Liver (tissue), 9 donors: ENCODE measurements around the gene CMTM4. TPM values are rescaled to one million over a fixed set of nuclear protein-coding genes. Genes with fewer than 3 reads are reported as not detected.

Experiments
- DNase-seq: peaks from one replicate; pipeline ENCODE4 v3.0.0-alpha.2; 2017; ENCODE audit warnings: low spot score
- H3K27ac ChIP-seq, 2 donors: one replicate each; pipeline ENCODE4 v1.7.0; 2013; ENCODE audit warnings: inconsistent platforms in 2 of 2, low read length in 2 of 2, control low read depth in 1 of 2, low read depth in 1 of 2, mild to moderate bottlenecking in 1 of 2
- H3K27me3 ChIP-seq, 4 donors: one replicate each; pipeline versions ENCODE4 v1.6.1 to v1.7.0; 2013; ENCODE audit warnings: low read length in 3 of 4, inconsistent platforms in 1 of 4, mild to moderate bottlenecking in 1 of 4, moderate library complexity in 1 of 4; ENCODE audit not compliant: control insufficient read depth in 4 of 4, insufficient read depth in 4 of 4
- H3K36me3 ChIP-seq, 4 donors: one replicate each; pipeline versions ENCODE4 v1.6.1 to v1.7.0; 2013; ENCODE audit warnings: low read length in 3 of 4, mild to moderate bottlenecking in 3 of 4, low read depth in 1 of 4, moderate library complexity in 1 of 4; ENCODE audit not compliant: control insufficient read depth in 4 of 4, insufficient read depth in 3 of 4
- H3K4me1 ChIP-seq, 4 donors: one replicate each; pipeline versions ENCODE4 v1.6.1 to v1.7.0; 2013; ENCODE audit warnings: low read length in 3 of 4, mild to moderate bottlenecking in 3 of 4, moderate library complexity in 1 of 4; ENCODE audit not compliant: control insufficient read depth in 4 of 4, insufficient read depth in 4 of 4
- H3K4me3 ChIP-seq, 3 donors: one replicate each; pipeline versions ENCODE4 v1.6.1 to v1.7.0; 2013; ENCODE audit warnings: low read length in 3 of 3, control low read depth in 1 of 3, low read depth in 1 of 3, mild to moderate bottlenecking in 1 of 3
- H3K9ac ChIP-seq, 2 donors: one replicate each; pipeline ENCODE4 v1.7.0; 2013; ENCODE audit warnings: low read length in 2 of 2, mild to moderate bottlenecking in 2 of 2, moderate library complexity in 2 of 2, control low read depth in 1 of 2, low read depth in 1 of 2
- H3K9me3 ChIP-seq, 4 donors: one replicate each; pipeline versions ENCODE4 v1.6.1 to v1.7.0; 2013; ENCODE audit warnings: low read length in 3 of 4; ENCODE audit not compliant: control insufficient read depth in 4 of 4
- EGR1 ChIP-seq, 2 donors: IDR thresholded peaks; 2 replicates each; pipeline ENCODE4 v1.6.1; 2016 to 2018; ENCODE audit warnings: antibody characterized with exemption in 2 of 2, low read depth in 2 of 2
- FOXA1 ChIP-seq: IDR thresholded peaks from 2 replicates; pipeline ENCODE4 v1.6.1; 2016; ENCODE audit warnings: antibody characterized with exemption
- FOXA2 ChIP-seq: IDR thresholded peaks from 2 replicates; pipeline ENCODE4 v1.6.1; 2016; ENCODE audit warnings: antibody characterized with exemption
- GABPA ChIP-seq, 2 donors: IDR thresholded peaks in 1 of 2; conservative IDR thresholded peaks in 1 of 2; 2 replicates each; pipeline ENCODE4 v1.6.1; 2016; ENCODE audit warnings: antibody characterized with exemption in 2 of 2, mild to moderate bottlenecking in 1 of 2, moderate library complexity in 1 of 2
- HNF4A ChIP-seq, 2 donors: conservative IDR thresholded peaks; 2 replicates each; pipeline ENCODE4 v1.6.1; 2016; ENCODE audit warnings: antibody characterized with exemption in 2 of 2, mild to moderate bottlenecking in 2 of 2
- HNF4G ChIP-seq: IDR thresholded peaks from 2 replicates; pipeline ENCODE4 v1.6.1; 2016; ENCODE audit warnings: antibody characterized with exemption
- JUND ChIP-seq, 2 donors: IDR thresholded peaks; 2 replicates each; pipeline ENCODE4 v1.6.1; 2016; ENCODE audit warnings: antibody characterized with exemption in 2 of 2
- NR2F2 ChIP-seq: IDR thresholded peaks from 2 replicates; pipeline ENCODE4 v1.6.1; 2016; ENCODE audit warnings: antibody characterized with exemption
- RAD21 ChIP-seq, 2 donors: IDR thresholded peaks; 2 replicates each; pipeline ENCODE4 v1.6.1; 2016; ENCODE audit warnings: antibody characterized with exemption in 2 of 2, mild to moderate bottlenecking in 2 of 2
- RXRA ChIP-seq, 2 donors: IDR thresholded peaks; 2 replicates each; pipeline ENCODE4 v1.6.1; 2017 to 2018; ENCODE audit warnings: antibody characterized with exemption in 2 of 2, mild to moderate bottlenecking in 1 of 2
- SP1 ChIP-seq: IDR thresholded peaks from 2 replicates; pipeline ENCODE4 v1.6.1; 2018; ENCODE audit warnings: antibody characterized with exemption, mild to moderate bottlenecking
- TAF1 ChIP-seq: conservative IDR thresholded peaks from 2 replicates; pipeline ENCODE4 v1.6.1; 2016; ENCODE audit warnings: antibody characterized with exemption, mild to moderate bottlenecking
- YY1 ChIP-seq: IDR thresholded peaks from 2 replicates; pipeline ENCODE4 v1.6.1; 2016; ENCODE audit warnings: antibody characterized with exemption, mild to moderate bottlenecking
- WGBS: extraction: QIAGEN DNeasy Blood & Tissue Kit; methylation state at CpG from one replicate; pipeline ENCODE4 v1.1.7; 2013; 5-methylcytosine and 5-hydroxymethylcytosine counted together
- polyA plus RNA-seq, 2 donors: library from polyadenylated mRNA; stranded (reverse) in 1 of 2; unstranded in 1 of 2; fragments of 200-250 nt in 1 of 2; fragments of >200 nt in 1 of 2; fragmentation: Nextera tagmentation in 1 of 2; extraction: Ambion mirVana in 1 of 2; gene quantifications; one replicate each; pipeline versions ENCODE4 v1.2.1 to v1.2.3, GENCODE V29; 2013 to 2015
- total RNA-seq, 2 donors: library from RNA; depleted of rRNA; stranded (reverse); fragments of >200 nt; gene quantifications; one replicate each; pipeline ENCODE4 v1.2.3, GENCODE V29; 2014
- TF ChIP-seq, protein P1 (sequence below): fragments of 150-350 bp; IDR thresholded peaks from 2 replicates; pipeline ENCODE4 v1.5.1; 2017; ENCODE audit warnings: improper control_type of control experiment, low read depth, low read length; ENCODE audit not compliant: missing input control
- TF ChIP-seq, protein P2 (sequence below): IDR thresholded peaks from 2 replicates; pipeline ENCODE4 v1.6.1; 2016; ENCODE audit warnings: antibody characterized with exemption, mild to moderate bottlenecking
- TF ChIP-seq, protein P3 (sequence below): IDR thresholded peaks from 2 replicates; pipeline ENCODE4 v1.6.1; 2016; ENCODE audit warnings: antibody characterized with exemption
- TF ChIP-seq, protein P4 (sequence below): IDR thresholded peaks from 2 replicates; pipeline ENCODE4 v1.6.1; 2016; ENCODE audit warnings: antibody characterized with exemption
- TF ChIP-seq, protein P5 (sequence below): IDR thresholded peaks from 2 replicates; pipeline ENCODE4 v1.6.1; 2016; ENCODE audit warnings: antibody characterized with exemption
- donor health status: healthy.
- donor health status: healthy.
- donor health status: healthy.
- donor health status: healthy.
- donor health status: healthy.

Gene CMTM4
- total and polyA plus RNA-seq, 4 donors, result 2.9 to 19.7 (median 6.3) TPM

DNA sequence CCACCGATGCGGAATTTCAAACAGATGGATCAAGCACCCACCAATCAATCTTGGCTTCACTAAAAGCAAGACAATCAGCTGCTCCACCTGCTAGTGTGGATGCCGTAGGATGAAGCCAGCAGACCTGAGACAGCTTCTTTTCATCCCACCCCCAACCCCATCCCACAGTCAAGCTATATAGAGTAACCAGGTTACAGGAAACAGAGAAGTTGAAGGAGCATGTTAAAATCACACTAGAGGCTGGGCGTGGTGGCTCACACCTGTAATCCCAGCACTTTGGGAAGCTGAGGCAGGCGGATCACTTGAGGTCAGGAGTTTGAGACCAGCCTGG, 37.7 kb downstream of the CMTM4 start:
- Histone ChIP-seq H3K4me1 (peaks cover 4 to 20% (median 14%) of the 10 kb centered on the region in 4 donors), H3K27ac (no peak overlapping the region), H3K9ac (no peak overlapping the region), H3K36me3 (no peaks in the 10 kb centered on the region), H3K27me3 (no peaks in the 10 kb centered on the region), H3K9me3 (no peaks in the 10 kb centered on the region), H3K4me3 (no peak overlapping the region)
- TF ChIP-seq YY1 (no peak), JUND (IDR thresholded peaks at IDR 0.05) (no peak), RAD21 (IDR thresholded peaks at IDR 0.05) (no peak), FOXA2 (no peak), FOXA1 (no peak), EGR1 (IDR thresholded peaks at IDR 0.05; ENCODE audit: low read depth in 2 of 2) (no peak), HNF4G (no peak), RXRA (IDR thresholded peaks at IDR 0.05) (no peak), GABPA (IDR thresholded peaks at IDR 0.05 in 1 of 2, conservative IDR thresholded peaks at IDR 0.05 in 1 of 2) (no peak), HNF4A (conservative IDR thresholded peaks at IDR 0.05) (no peak), SP1 (no peak)
- TF ChIP-seq, protein P1, sequence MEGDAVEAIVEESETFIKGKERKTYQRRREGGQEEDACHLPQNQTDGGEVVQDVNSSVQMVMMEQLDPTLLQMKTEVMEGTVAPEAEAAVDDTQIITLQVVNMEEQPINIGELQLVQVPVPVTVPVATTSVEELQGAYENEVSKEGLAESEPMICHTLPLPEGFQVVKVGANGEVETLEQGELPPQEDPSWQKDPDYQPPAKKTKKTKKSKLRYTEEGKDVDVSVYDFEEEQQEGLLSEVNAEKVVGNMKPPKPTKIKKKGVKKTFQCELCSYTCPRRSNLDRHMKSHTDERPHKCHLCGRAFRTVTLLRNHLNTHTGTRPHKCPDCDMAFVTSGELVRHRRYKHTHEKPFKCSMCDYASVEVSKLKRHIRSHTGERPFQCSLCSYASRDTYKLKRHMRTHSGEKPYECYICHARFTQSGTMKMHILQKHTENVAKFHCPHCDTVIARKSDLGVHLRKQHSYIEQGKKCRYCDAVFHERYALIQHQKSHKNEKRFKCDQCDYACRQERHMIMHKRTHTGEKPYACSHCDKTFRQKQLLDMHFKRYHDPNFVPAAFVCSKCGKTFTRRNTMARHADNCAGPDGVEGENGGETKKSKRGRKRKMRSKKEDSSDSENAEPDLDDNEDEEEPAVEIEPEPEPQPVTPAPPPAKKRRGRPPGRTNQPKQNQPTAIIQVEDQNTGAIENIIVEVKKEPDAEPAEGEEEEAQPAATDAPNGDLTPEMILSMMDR, result no peak
- TF ChIP-seq, protein P2, sequence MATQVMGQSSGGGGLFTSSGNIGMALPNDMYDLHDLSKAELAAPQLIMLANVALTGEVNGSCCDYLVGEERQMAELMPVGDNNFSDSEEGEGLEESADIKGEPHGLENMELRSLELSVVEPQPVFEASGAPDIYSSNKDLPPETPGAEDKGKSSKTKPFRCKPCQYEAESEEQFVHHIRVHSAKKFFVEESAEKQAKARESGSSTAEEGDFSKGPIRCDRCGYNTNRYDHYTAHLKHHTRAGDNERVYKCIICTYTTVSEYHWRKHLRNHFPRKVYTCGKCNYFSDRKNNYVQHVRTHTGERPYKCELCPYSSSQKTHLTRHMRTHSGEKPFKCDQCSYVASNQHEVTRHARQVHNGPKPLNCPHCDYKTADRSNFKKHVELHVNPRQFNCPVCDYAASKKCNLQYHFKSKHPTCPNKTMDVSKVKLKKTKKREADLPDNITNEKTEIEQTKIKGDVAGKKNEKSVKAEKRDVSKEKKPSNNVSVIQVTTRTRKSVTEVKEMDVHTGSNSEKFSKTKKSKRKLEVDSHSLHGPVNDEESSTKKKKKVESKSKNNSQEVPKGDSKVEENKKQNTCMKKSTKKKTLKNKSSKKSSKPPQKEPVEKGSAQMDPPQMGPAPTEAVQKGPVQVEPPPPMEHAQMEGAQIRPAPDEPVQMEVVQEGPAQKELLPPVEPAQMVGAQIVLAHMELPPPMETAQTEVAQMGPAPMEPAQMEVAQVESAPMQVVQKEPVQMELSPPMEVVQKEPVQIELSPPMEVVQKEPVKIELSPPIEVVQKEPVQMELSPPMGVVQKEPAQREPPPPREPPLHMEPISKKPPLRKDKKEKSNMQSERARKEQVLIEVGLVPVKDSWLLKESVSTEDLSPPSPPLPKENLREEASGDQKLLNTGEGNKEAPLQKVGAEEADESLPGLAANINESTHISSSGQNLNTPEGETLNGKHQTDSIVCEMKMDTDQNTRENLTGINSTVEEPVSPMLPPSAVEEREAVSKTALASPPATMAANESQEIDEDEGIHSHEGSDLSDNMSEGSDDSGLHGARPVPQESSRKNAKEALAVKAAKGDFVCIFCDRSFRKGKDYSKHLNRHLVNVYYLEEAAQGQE, result no peak
- TF ChIP-seq, protein P3, sequence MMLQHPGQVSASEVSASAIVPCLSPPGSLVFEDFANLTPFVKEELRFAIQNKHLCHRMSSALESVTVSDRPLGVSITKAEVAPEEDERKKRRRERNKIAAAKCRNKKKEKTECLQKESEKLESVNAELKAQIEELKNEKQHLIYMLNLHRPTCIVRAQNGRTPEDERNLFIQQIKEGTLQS, result no peak
- TF ChIP-seq, protein P4, sequence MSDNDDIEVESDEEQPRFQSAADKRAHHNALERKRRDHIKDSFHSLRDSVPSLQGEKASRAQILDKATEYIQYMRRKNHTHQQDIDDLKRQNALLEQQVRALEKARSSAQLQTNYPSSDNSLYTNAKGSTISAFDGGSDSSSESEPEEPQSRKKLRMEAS, result no peak
- DNase-seq, result no peak
- WGBS, result 97% methylated on average over 5 of the region's 5 CpGs

DNA sequence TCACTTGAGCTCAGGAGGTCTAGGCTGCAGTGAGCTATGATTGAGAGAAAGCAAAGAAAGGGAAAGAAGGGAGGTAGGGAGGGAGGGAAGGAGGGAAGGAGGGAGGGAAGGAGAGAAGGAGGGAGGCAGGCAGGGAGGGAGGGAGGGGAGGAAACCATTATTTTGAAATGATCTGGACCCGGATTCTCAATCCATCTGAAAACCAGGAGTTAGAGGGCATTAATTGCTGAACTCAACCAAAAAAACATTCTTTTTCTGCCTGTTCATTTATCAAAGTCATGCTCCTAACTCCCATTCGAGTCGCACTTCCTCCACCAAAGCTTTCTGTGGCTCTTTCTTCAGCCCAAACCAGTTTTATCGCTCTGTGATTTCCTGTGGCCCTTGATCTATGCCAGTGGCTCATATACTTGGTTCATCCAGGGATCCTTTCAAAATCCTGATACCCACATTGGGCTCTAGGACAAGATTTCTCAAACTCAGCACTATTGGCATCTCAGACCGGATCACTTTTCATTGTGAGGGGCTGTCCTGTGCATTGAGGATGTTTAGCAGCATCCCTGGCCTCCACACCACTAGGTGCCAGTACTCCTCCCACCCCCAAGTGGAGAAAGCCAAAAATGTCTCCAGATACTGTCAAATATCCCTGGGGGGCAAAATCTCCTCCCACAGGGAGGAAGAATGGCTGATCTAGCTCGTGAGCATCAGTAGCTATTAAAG, 38.2 kb downstream of the CMTM4 start:
- H3K27me3 ChIP-seq, result no peaks in the 10 kb centered on the region
- no peaks in the 10 kb centered on the region for H3K36me3 ChIP-seq
- H3K27ac ChIP-seq, result no peak overlapping the region
- DNase-seq, result no peak
- H3K4me3 ChIP-seq, result no peak overlapping the region
- H3K4me1 ChIP-seq, result peaks cover 4 to 20% (median 15%) of the 10 kb centered on the region in 4 donors
- no peaks in the 10 kb centered on the region for H3K9me3 ChIP-seq
- no peak overlapping the region for H3K9ac ChIP-seq
- WGBS, result 73% methylated on average over 6 of the region's 6 CpGs
- TF ChIP-seq, protein P1, result no peak
- TF ChIP-seq, protein P2, result no peak
- TF ChIP-seq YY1, result no peak
- no peak for TF ChIP-seq HNF4G
- TF ChIP-seq, protein P5, sequence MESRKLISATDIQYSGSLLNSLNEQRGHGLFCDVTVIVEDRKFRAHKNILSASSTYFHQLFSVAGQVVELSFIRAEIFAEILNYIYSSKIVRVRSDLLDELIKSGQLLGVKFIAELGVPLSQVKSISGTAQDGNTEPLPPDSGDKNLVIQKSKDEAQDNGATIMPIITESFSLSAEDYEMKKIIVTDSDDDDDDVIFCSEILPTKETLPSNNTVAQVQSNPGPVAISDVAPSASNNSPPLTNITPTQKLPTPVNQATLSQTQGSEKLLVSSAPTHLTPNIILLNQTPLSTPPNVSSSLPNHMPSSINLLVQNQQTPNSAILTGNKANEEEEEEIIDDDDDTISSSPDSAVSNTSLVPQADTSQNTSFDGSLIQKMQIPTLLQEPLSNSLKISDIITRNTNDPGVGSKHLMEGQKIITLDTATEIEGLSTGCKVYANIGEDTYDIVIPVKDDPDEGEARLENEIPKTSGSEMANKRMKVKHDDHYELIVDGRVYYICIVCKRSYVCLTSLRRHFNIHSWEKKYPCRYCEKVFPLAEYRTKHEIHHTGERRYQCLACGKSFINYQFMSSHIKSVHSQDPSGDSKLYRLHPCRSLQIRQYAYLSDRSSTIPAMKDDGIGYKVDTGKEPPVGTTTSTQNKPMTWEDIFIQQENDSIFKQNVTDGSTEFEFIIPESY, result no peak
- TF ChIP-seq TAF1, result no peak
- TF ChIP-seq FOXA1, result no peak
- TF ChIP-seq GABPA (IDR thresholded peaks at IDR 0.05 in 1 of 2, conservative IDR thresholded peaks at IDR 0.05 in 1 of 2), result no peak
- no peak for TF ChIP-seq NR2F2
- no peak for TF ChIP-seq JUND (IDR thresholded peaks at IDR 0.05)
